ENCODE data around the gene IKBKE.

DNA sequence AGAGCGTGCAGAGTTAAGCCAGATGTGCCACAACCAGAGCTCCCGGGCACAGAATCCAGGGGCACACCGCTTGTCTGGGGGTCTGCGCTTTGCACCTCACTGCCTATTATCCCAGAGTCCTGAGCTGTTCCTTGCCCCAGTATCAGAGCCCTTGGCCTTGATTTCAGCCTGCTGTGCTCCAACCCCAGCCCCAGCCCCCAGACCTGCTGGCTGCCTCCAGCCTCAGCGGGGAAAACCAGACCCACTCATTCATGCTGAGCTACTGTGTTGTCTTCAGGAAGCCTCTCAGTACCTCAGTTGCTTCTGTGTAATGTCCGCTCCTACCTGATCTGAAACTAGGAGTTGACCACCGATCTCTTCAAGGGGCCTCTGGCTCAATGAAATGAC, 1.1 kb downstream of the IKBKE start:
- TF ChIP-seq, protein P1, sequence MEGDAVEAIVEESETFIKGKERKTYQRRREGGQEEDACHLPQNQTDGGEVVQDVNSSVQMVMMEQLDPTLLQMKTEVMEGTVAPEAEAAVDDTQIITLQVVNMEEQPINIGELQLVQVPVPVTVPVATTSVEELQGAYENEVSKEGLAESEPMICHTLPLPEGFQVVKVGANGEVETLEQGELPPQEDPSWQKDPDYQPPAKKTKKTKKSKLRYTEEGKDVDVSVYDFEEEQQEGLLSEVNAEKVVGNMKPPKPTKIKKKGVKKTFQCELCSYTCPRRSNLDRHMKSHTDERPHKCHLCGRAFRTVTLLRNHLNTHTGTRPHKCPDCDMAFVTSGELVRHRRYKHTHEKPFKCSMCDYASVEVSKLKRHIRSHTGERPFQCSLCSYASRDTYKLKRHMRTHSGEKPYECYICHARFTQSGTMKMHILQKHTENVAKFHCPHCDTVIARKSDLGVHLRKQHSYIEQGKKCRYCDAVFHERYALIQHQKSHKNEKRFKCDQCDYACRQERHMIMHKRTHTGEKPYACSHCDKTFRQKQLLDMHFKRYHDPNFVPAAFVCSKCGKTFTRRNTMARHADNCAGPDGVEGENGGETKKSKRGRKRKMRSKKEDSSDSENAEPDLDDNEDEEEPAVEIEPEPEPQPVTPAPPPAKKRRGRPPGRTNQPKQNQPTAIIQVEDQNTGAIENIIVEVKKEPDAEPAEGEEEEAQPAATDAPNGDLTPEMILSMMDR (optimal IDR thresholded peaks at IDR 0.05 in 1 of 3, IDR thresholded peaks at IDR 0.05 in 1 of 3, conservative IDR thresholded peaks at IDR 0.05 in 1 of 3; ENCODE audit: extremely low read depth in 1 of 3, insufficient read depth in 2 of 3, low read length in 3 of 3), result no peak
- TF ChIP-seq EZH2 (IDR thresholded peaks at IDR 0.05; ENCODE audit: low read length), result no peak

All from keratinocyte (primary cell).